HepG2 (cell line): ENCODE data around the gene NFATC3. TPM values are rescaled to one million over a fixed set of nuclear protein-coding genes. Genes with fewer than 3 reads are reported as not detected.

Source experiments
- EED ChIP-seq: sonication (generic); formaldehyde crosslinking; IDR thresholded peaks from 2 replicates; pipeline ENCODE4 v1.5.0; 2020; ENCODE audit warnings: mild to moderate bottlenecking, missing genetic modification reagents
- EHMT2 ChIP-seq: fragments of 200-600 bp; sonication (generic); IDR thresholded peaks from 2 replicates; pipeline ENCODE4 v1.7.0; 2017; ENCODE audit warnings: antibody characterized with exemption, low read depth, low read length, borderline replicate concordance
- FOXP1 ChIP-seq, 2 experiments: fragments of 450-650 bp in 1 of 2; IDR thresholded peaks; 2 replicates each; pipeline ENCODE4 v1.6.1; 2017 to 2018; ENCODE audit warnings: antibody characterized with exemption in 1 of 2
- GATAD2A ChIP-seq: IDR thresholded peaks from 2 replicates; pipeline ENCODE4 v1.6.1; 2016
- HNRNPK ChIP-seq: fragments of 200-400 bp; formaldehyde crosslinking; IDR thresholded peaks from 2 replicates; pipeline ENCODE4 v1.6.1; 2018; ENCODE audit warnings: low read length, low read depth, moderate library complexity, mild to moderate bottlenecking; ENCODE audit not compliant: poor library complexity, severe bottlenecking
- MED1 ChIP-seq: sonication (generic); formaldehyde crosslinking; IDR thresholded peaks from 2 replicates; pipeline ENCODE4 v1.4.0; 2020; ENCODE audit warnings: missing genetic modification reagents
- NAIF1 ChIP-seq: sonication (generic); formaldehyde crosslinking; IDR thresholded peaks from 2 replicates; pipeline ENCODE4 v1.5.0; 2020; ENCODE audit warnings: mild to moderate bottlenecking, missing genetic modification reagents, borderline replicate concordance
- ZFP36 ChIP-seq: fragments of 150-350 bp; IDR thresholded peaks from 2 replicates; pipeline ENCODE4 v1.6.1; 2018; ENCODE audit warnings: borderline replicate concordance, low read length, low read depth; ENCODE audit not compliant: partially characterized antibody
- ZFP62 ChIP-seq: sonication (generic); formaldehyde crosslinking; IDR thresholded peaks from 2 replicates; pipeline ENCODE4 v1.4.0; 2020; ENCODE audit warnings: missing genetic modification reagents
- ZNF484 ChIP-seq: sonication (generic); formaldehyde crosslinking; IDR thresholded peaks from 2 replicates; pipeline ENCODE4 v1.5.1; 2020; ENCODE audit warnings: mild to moderate bottlenecking, low read depth, missing genetic modification reagents, borderline replicate concordance
- ZNF556 ChIP-seq: sonication (generic); formaldehyde crosslinking; IDR thresholded peaks from 2 replicates; pipeline ENCODE4 v1.4.0; 2020; ENCODE audit warnings: mild to moderate bottlenecking, missing genetic modification reagents, borderline replicate concordance
- ZNF570 ChIP-seq: sonication (generic); formaldehyde crosslinking; IDR thresholded peaks from 2 replicates; pipeline ENCODE4 v1.4.0; 2020; ENCODE audit warnings: mild to moderate bottlenecking, missing genetic modification reagents, borderline replicate concordance
- ZNF616 ChIP-seq: sonication (generic); formaldehyde crosslinking; IDR thresholded peaks from 2 replicates; pipeline ENCODE4 v1.5.0; 2020; ENCODE audit warnings: low read depth, mild to moderate bottlenecking, missing genetic modification reagents
- ZSCAN30 ChIP-seq: sonication (generic); formaldehyde crosslinking; IDR thresholded peaks from 2 replicates; pipeline ENCODE4 v1.5.0; 2020; ENCODE audit warnings: mild to moderate bottlenecking, missing genetic modification reagents
- polyA plus RNA-seq, 8 experiments: library from polyadenylated mRNA; depleted of rRNA in 3 of 8; stranded (reverse) in 7 of 8; unstranded in 1 of 8; fragments of >200 nt; fragmentation: Illumina TruSeq in 4 of 8; extraction: Trizol in 4 of 8; gene quantifications; 2 replicates each; pipeline versions ENCODE4 v1.2.1 to v1.2.3, GENCODE V29; 2011 to 2016; ENCODE audit warnings: low read depth in 4 of 8, missing spikeins in 1 of 8, mixed read lengths in 1 of 8; ENCODE audit not compliant: insufficient read depth in 1 of 8
- total RNA-seq, 5 experiments: library from RNA; depleted of rRNA; stranded (reverse); fragments of >200 nt; fragmentation: Illumina TruSeq; extraction: Trizol; gene quantifications; 2 replicates each; pipeline ENCODE4 v1.2.3, GENCODE V29; 2016; ENCODE audit warnings: low read depth in 1 of 5
- TF ChIP-seq, protein P1 (sequence below): sonication (generic); formaldehyde crosslinking; IDR thresholded peaks from 2 replicates; pipeline ENCODE4 v1.5.0; 2020; ENCODE audit warnings: missing genetic modification reagents
- TF ChIP-seq, protein P2 (sequence below): sonication (generic); formaldehyde crosslinking; IDR thresholded peaks from 2 replicates; pipeline ENCODE4 v1.4.0; 2020; ENCODE audit warnings: missing genetic modification reagents, borderline replicate concordance
- TF ChIP-seq, protein P3 (sequence below): sonication (generic); formaldehyde crosslinking; IDR thresholded peaks from 2 replicates; pipeline ENCODE4 v1.4.0; 2020; ENCODE audit warnings: missing genetic modification reagents
- TF ChIP-seq, protein P4 (sequence below): sonication (generic); formaldehyde crosslinking; IDR thresholded peaks from 2 replicates; pipeline ENCODE4 v1.8.0; 2023; ENCODE audit warnings: mild to moderate bottlenecking, missing genetic modification reagents
- TF ChIP-seq, protein P5 (sequence below): sonication (generic); formaldehyde crosslinking; IDR thresholded peaks from 2 replicates; pipeline ENCODE4 v1.8.0; 2022; ENCODE audit warnings: mild to moderate bottlenecking, missing genetic modification reagents

The NFATC3 gene
- total and polyA plus RNA-seq, 2 of the 13 experiments (the other 11 are each of a cell fraction or from before 2014, with no cell fraction given), result 52.6 to 62.7 TPM

DNA sequence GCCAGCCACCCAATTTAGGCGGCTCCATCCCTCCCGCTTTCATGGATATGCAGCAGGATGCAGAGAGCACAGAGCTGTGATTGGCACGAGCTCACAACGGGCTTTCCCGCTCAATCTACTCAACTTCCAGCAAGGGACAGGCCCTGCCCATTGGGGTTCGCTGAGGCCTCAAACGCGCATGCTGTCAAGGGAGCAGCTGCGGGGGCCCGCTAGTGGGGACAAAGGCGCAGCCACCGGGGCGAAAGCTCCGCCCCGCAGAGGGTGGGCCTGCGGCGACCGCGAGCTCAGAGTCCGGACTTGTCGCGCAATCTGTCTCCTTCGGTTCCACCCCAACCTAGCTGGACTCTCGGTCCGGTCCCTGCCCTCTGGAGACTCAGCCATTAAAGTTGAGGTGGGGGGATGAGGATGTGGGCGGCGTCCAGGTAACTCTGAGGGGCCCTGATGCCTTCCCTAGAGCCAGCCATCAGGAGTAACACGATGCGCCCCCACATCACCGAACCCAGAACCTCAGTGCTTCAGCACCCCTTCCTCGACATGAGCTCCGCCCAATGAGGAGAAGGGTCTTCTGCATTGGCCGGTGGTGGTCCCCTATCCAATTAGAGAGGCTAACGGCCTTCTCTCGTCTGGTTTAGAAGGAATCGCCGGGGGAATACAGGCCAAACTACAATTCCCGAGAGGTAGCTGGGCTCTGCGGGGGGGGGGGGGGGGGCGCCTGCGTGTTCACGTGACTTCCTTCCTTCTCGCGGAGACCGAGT lies 489 bp upstream of the NFATC3 start (continued):
- TF ChIP-seq, protein P1, sequence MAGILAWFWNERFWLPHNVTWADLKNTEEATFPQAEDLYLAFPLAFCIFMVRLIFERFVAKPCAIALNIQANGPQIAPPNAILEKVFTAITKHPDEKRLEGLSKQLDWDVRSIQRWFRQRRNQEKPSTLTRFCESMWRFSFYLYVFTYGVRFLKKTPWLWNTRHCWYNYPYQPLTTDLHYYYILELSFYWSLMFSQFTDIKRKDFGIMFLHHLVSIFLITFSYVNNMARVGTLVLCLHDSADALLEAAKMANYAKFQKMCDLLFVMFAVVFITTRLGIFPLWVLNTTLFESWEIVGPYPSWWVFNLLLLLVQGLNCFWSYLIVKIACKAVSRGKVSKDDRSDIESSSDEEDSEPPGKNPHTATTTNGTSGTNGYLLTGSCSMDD (CRISPR knock-in tag), result peak; percentile 83
- TF ChIP-seq HNRNPK (no peak), MED1 (CRISPR knock-in tag) (peak; percentile 93), ZFP62 (CRISPR knock-in tag) (no peak), FOXP1 (IDR thresholded peaks at IDR 0.05) (no peak), FOXP1 (CRISPR knock-in tag; IDR thresholded peaks at IDR 0.05) (peak; percentile 62; the same call in 1 of the 2 replicates), EHMT2 (no peak), EED (CRISPR knock-in tag) (peak; percentile 98), ZNF556 (CRISPR knock-in tag) (peak; percentile 89), ZNF484 (CRISPR knock-in tag) (no peak; the same call in 1 of the 2 replicates), ZNF616 (no peak; the same call in 1 of the 2 replicates), ZNF570 (CRISPR knock-in tag) (peak; percentile 95; the same call in 1 of the 2 replicates), ZSCAN30 (CRISPR knock-in tag) (no peak; the same call in 1 of the 2 replicates), NAIF1 (CRISPR knock-in tag) (peak; percentile 95), ZFP36 (no peak), GATAD2A (CRISPR knock-in tag) (peak; percentile 82)
- TF ChIP-seq, protein P2, sequence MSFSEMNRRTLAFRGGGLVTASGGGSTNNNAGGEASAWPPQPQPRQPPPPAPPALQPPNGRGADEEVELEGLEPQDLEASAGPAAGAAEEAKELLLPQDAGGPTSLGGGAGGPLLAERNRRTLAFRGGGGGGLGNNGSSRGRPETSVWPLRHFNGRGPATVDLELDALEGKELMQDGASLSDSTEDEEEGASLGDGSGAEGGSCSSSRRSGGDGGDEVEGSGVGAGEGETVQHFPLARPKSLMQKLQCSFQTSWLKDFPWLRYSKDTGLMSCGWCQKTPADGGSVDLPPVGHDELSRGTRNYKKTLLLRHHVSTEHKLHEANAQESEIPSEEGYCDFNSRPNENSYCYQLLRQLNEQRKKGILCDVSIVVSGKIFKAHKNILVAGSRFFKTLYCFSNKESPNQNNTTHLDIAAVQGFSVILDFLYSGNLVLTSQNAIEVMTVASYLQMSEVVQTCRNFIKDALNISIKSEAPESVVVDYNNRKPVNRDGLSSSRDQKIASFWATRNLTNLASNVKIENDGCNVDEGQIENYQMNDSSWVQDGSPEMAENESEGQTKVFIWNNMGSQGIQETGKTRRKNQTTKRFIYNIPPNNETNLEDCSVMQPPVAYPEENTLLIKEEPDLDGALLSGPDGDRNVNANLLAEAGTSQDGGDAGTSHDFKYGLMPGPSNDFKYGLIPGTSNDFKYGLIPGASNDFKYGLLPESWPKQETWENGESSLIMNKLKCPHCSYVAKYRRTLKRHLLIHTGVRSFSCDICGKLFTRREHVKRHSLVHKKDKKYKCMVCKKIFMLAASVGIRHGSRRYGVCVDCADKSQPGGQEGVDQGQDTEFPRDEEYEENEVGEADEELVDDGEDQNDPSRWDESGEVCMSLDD (CRISPR knock-in tag), result peak; percentile 99
- TF ChIP-seq, protein P3, sequence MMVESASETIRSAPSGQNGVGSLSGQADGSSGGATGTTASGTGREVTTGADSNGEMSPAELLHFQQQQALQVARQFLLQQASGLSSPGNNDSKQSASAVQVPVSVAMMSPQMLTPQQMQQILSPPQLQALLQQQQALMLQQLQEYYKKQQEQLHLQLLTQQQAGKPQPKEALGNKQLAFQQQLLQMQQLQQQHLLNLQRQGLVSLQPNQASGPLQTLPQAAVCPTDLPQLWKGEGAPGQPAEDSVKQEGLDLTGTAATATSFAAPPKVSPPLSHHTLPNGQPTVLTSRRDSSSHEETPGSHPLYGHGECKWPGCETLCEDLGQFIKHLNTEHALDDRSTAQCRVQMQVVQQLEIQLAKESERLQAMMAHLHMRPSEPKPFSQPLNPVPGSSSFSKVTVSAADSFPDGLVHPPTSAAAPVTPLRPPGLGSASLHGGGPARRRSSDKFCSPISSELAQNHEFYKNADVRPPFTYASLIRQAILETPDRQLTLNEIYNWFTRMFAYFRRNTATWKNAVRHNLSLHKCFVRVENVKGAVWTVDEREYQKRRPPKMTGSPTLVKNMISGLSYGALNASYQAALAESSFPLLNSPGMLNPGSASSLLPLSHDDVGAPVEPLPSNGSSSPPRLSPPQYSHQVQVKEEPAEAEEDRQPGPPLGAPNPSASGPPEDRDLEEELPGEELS (CRISPR knock-in tag), result peak; percentile 84
- TF ChIP-seq, protein P4, sequence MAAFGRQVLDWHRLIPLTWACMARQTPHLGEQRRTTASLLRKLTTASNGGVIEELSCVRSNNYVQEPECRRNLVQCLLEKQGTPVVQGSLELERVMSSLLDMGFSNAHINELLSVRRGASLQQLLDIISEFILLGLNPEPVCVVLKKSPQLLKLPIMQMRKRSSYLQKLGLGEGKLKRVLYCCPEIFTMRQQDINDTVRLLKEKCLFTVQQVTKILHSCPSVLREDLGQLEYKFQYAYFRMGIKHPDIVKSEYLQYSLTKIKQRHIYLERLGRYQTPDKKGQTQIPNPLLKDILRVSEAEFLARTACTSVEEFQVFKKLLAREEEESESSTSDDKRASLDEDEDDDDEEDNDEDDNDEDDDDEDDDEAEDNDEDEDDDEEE (CRISPR knock-in tag), result peak; percentile 91; the same call in 1 of the 2 replicates
- TF ChIP-seq, protein P5, sequence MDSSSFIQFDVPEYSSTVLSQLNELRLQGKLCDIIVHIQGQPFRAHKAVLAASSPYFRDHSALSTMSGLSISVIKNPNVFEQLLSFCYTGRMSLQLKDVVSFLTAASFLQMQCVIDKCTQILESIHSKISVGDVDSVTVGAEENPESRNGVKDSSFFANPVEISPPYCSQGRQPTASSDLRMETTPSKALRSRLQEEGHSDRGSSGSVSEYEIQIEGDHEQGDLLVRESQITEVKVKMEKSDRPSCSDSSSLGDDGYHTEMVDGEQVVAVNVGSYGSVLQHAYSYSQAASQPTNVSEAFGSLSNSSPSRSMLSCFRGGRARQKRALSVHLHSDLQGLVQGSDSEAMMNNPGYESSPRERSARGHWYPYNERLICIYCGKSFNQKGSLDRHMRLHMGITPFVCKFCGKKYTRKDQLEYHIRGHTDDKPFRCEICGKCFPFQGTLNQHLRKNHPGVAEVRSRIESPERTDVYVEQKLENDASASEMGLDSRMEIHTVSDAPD (CRISPR knock-in tag), result no peak; the same call in 1 of the 2 replicates
